Activated effector memory CD4-positive, alpha-beta T cell treated with anti-CD3 and anti-CD28 coated beads, Interleukin-2, amount 50 U/mL, for 16 hours (primary cell): ENCODE results near the gene AGAP2.
"Not testable (repeated sequence)": the region's sequence is repeated elsewhere in the genome, so short reads cannot be mapped to it uniquely, and the experiment has no call there.

Experiments
- DNase-seq: peaks from one replicate; pipeline ENCODE4 v3.0.0-alpha.2; 2020

The AGAP2 gene

GRCh38 chr12:57720606-57721595, 17.6 kb downstream of the AGAP2 start:
- DNase-seq = no peak

GRCh38 chr12:57719777-57720605, 18.6 kb downstream of the AGAP2 start:
- no peak for DNase-seq

DNA sequence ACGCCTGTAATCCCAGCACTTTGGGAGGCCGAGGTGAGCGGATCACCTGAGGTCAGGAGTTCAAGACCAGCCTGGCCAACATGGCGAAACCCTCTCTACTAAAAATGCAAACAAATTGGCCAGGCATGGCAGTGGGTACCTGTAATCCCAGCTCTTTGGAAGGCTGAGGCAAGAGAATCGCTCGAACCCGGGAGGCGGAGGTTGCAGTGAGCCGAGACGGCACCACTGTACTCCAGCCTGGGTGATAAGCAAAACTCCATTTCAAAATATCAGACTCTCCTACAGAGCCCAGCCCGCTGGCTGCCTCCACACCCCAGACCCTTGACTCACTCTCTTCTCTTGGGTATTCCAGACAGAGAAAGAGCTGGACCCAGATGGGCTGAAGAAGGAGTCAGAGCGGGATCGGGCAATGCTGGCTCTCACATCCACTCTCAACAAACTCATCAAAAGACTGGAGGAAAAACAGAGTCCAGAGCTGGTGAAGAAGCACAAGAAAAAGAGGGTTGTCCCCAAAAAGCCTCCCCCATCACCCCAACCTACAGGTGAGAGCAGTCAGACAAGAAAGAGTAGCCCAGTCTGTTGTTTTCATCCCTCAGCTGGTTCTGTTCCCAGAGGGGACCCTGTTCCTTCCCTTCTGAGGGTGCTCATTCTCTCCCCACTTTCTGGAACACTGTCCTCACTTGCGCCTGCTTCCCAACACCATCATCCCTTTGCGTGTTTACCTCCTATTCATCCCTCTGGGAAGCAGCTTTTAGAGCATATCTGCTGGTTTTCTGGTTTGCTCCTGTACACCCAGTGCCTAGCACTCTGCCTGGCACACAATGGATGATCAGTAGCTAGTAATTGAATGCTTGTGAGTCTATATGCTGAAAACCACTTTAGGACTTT, 19.7 kb downstream of the AGAP2 start:
- DNase-seq = no peak

- no peak for DNase-seq
Measured at GRCh38 chr12:57717846-57718640, 20.5 kb downstream of the AGAP2 start.

- DNase-seq = no peak
Measured at GRCh38 chr12:57717131-57717530, 21.4 kb downstream of the AGAP2 start.

GRCh38 chr12:57716305-57716704, 22.2 kb downstream of the AGAP2 start:
- no peak for DNase-seq

- no peak for DNase-seq
Measured at GRCh38 chr12:57715786-57716185, 22.8 kb downstream of the AGAP2 start.

DNA sequence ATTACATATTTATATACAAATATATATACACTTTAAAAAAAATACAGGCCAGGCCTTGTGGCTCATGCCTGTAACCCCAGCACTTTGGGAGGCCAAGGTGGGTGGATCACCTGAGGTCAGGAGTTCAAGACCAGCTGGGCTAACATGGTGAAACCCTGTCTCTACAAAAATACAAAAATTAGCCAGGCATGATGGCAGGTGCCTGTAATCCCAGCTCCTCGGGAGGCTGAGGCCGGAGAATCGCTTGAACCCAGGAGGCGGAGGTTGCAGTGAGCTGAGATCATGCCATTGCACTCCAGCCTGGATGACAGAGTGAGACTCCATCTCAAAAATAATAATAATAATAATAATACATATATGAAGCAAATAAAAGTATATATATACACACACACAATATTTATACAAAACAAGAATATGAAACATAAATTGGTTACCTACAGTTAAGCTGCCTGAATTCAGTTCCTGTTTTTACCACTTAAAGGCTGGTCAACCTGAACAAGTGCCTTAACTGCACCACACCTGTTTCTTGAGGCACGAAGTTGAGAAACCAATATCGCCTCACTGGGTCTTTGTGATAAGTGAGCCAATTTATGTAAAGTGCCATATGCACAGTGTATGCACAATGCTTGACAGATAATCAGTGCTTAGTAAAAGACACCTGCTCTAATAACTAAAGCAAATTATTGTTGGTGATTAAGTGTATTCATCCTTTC, 23.4 kb downstream of the AGAP2 start:
- not testable (repeated sequence) for DNase-seq

DNA sequence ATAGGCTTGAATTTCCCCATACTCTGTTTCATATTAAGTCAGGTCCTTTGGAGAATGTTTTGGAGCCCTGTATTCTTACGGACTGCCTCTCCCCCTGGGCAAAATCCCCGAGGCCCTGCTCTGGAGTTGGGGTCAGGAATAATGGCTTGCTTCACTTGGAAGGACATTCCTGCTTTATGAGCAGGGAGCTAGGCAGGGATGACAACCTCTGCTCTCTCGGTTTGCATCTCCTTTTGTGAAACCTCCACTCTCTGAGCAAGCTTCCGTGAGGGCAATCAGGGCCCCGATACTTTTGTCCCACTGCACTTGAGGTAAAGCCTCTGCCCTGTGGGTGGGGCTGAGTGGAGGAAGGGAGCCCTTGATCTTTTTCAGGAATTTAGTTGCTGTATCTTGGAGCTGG, 25.3 kb downstream of the AGAP2 start:
- DNase-seq = no peak

GRCh38 chr12:57712701-57713100, 25.8 kb downstream of the AGAP2 start:
- no peak for DNase-seq

GRCh38 chr12:57708296-57708695, 30.2 kb downstream of the AGAP2 start:
- DNase-seq = no peak

GRCh38 chr12:57707250-57707649, 31.3 kb downstream of the AGAP2 start:
- no peak for DNase-seq

DNA sequence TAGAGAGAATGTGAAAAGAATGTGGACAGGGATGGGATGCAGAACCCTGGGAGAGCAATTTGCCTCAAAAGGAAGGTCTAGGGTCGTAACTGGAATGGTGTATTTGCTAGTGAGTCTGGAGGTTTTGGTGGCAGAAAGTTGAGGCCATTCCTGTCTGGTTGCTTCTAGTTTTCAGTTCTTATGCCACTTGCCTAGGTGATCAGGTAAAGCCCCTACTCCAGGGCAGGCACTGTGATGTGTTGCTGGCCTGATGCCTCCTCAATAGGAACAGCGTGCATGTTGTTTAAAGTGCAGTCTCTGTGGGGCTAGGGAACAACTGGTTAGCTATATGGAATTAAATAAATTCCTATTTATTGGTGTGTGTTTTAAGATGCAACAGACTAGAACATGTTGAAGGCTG, 38.2 kb downstream of the AGAP2 start:
- DNase-seq = no peak

GRCh38 chr12:57698414-57698813, 40.1 kb downstream of the AGAP2 start:
- no peak for DNase-seq

DNA sequence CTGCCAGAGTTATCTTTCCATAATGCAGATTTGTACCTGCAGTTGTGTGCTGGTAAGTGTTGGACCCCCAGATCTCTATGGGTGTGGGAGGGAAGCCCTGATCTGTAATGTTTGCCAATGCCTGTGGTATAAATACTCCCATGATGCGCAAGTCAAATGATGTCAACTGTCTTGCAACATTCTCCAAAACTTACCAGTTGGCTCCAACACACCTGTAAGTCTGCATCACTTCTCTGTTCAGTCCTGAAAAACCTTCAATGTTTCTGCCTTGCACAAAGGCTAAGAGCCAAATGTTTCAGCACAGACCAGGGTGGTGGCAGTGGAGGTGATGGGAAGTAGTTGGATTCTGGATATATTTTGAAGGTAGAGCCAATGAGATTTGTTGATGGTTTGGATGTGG, 41.5 kb downstream of the AGAP2 start:
- DNase-seq = no peak

GRCh38 chr12:57695770-57696432, 42.6 kb downstream of the AGAP2 start:
- DNase-seq = no peak

- no peak for DNase-seq
Measured at GRCh38 chr12:57694459-57695019, 44.0 kb downstream of the AGAP2 start.

DNA sequence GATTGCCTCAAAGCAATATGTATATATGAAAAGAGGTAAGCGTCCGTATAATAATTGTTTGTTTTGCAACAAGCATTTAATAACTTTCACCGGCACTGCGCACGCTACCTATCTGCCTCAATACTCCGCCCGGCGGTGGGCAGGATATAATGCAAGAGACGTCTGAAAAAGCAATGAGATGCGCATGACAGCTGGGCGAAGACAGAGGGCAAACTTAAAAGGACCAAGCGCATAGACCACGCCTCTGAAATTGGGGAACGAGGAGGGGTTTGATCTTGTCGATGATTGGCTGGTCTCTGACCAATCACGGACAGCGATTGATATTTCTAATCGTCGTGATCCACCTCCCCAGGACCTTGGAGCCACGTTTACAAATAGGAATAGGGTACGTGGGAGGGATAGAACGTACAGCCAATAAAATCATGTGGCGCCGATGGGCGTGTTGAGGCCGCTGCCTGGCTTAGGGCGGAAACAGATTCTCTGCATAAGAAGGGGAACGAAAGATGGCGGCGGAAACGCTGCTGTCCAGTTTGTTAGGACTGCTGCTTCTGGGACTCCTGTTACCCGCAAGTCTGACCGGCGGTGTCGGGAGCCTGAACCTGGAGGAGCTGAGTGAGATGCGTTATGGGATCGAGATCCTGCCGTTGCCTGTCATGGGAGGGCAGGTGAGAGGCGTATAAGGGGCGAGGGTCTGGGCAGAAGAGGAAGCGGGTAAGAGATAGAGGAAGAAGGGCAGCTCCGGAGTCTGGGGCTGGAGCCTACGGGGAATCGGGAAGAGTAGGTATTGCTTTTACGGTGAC, 44.7 kb downstream of the AGAP2 start, which contains the start of gene OS9:
OS9 (plus strand) TSS at position 474 of the 800 bp plus-strand sequence; CDS start at position 504, 30 bp downstream.
- peak; percentile 98 for DNase-seq

GRCh38 chr12:57693317-57693658, 45.3 kb downstream of the AGAP2 start:
- DNase-seq = no peak
